GM12801 (cell line): Measurements from ENCODE around the gene TGM1.

Experiments used
- CTCF ChIP-seq: IDR thresholded peaks from one replicate; pipeline ENCODE4 v1.5.1; 2011; ENCODE audit warnings: control low read depth; ENCODE audit not compliant: insufficient read length; ENCODE audit errors: extremely low read depth

TGM1 gene

GRCh38 chr14:24262821-24263733, at the start of gene TGM1:
Gene TGM1 (minus strand): TSS chr14:24263177. CDS start chr14:24262352, 825 bp downstream.
- TF ChIP-seq CTCF, result no peak

GRCh38 chr14:24311837-24312615, 49.0 kb upstream of the TGM1 start:
- no peak for TF ChIP-seq CTCF

GRCh38 chr14:24310646-24311604, 47.9 kb upstream of the TGM1 start, which contains the start of gene LTB4R:
Gene LTB4R (plus strand): TSS chr14:24311502. CDS start chr14:24315652, 4,150 bp downstream.
- no peak for TF ChIP-seq CTCF

GRCh38 chr14:24310265-24310645, 47.3 kb upstream of the TGM1 start:
- TF ChIP-seq CTCF, result no peak

GRCh38 chr14:24309538-24310264, 46.7 kb upstream of the TGM1 start, which contains the start of gene LTB4R2:
Gene LTB4R2 (plus strand): TSS chr14:24310140. CDS start chr14:24310665, 525 bp downstream.
- TF ChIP-seq CTCF, result no peak

- no peak for TF ChIP-seq CTCF
Measured at GRCh38 chr14:24308342-24309124, 45.6 kb upstream of the TGM1 start.
